NCI-H446 treated with DMSO at 0.1 percent for 48 hours (cell line): ENCODE data around the gene PDLIM3.
"Not testable (repeated sequence)": the region's sequence is repeated elsewhere in the genome, so short reads cannot be mapped to it uniquely, and the experiment has no call there.

Experiments
- DNase-seq: peaks from one replicate; lab custom pipeline; 2025; lab: John Stamatoyannopoulos, UW

The PDLIM3 gene

GRCh38 chr4:185552254-185552653, 16.9 kb upstream of the PDLIM3 start:
- DNase-seq = no peak

- peak; percentile 20 for DNase-seq
Observed at GRCh38 chr4:185550933-185551332, 15.6 kb upstream of the PDLIM3 start.

GRCh38 chr4:185549095-185549639, 13.9 kb upstream of the PDLIM3 start:
- no peak for DNase-seq

- no peak for DNase-seq
Observed at GRCh38 chr4:185548587-185548986, 13.3 kb upstream of the PDLIM3 start.

GRCh38 chr4:185546335-185546734, 11.0 kb upstream of the PDLIM3 start:
- DNase-seq = no peak

GRCh38 chr4:185542626-185543315, 7.5 kb upstream of the PDLIM3 start:
- DNase-seq = no peak

GRCh38 chr4:185541251-185541727, 6.0 kb upstream of the PDLIM3 start:
- no peak for DNase-seq

GRCh38 chr4:185540487-185541120, 5.3 kb upstream of the PDLIM3 start:
- no peak for DNase-seq

GRCh38 chr4:185540040-185540439, 4.7 kb upstream of the PDLIM3 start:
- DNase-seq = no peak

GRCh38 chr4:185538806-185539205, 3.5 kb upstream of the PDLIM3 start:
- DNase-seq = no peak

- DNase-seq = no peak
Observed at GRCh38 chr4:185536411-185536709, 1.1 kb upstream of the PDLIM3 start.

GRCh38 chr4:185535612-185536410, 504 bp upstream of the PDLIM3 start:
- no peak for DNase-seq

GRCh38 chr4:185534511-185534865, 819 bp downstream of the PDLIM3 start:
- DNase-seq = no peak

GRCh38 chr4:185532795-185533324, 2.4 kb downstream of the PDLIM3 start:
- DNase-seq = no peak

GRCh38 chr4:185532293-185532692, 3.0 kb downstream of the PDLIM3 start:
- DNase-seq = no peak

- DNase-seq = not testable (repeated sequence)
Observed at GRCh38 chr4:185531654-185532053, 3.7 kb downstream of the PDLIM3 start.

- no peak for DNase-seq
Observed at GRCh38 chr4:185529413-185529812, 5.9 kb downstream of the PDLIM3 start.

GRCh38 chr4:185524888-185525863, 10.1 kb downstream of the PDLIM3 start:
- no peak for DNase-seq

- no peak for DNase-seq
Observed at GRCh38 chr4:185523862-185524261, 11.4 kb downstream of the PDLIM3 start.

GRCh38 chr4:185522451-185522850, 12.9 kb downstream of the PDLIM3 start:
- DNase-seq = no peak

- no peak for DNase-seq
Observed at GRCh38 chr4:185520119-185520518, 15.2 kb downstream of the PDLIM3 start.
